ENCODE measurements around the gene MMAB. TPM values are rescaled to one million over a fixed set of nuclear protein-coding genes. Genes with fewer than 3 reads are reported as not detected.

MMAB gene
- polyA plus RNA-seq, 2 of the 4 experiments (the other 2 are of a cell fraction) = 26.1 to 36.8 TPM

DNA sequence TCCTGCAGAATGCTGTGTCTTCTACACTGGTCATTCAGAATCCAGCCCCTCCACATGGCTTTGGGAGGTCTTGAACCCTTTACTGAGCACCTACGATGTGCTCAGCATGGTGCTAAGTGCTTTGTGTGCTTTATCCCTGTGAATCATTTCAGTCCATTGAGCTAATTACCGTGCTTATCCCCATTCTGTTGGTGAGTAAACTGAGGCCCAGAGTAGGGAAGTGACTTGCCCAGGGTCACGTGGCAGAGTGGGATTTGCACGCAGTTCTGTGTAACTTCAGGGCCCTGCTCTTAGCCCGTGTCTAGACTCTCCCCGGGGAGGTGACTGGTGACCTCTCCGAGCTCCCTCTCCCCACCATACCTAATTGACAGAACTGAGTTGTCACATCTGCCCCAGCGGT is 27.7 kb upstream of the MMAB start:
- CTCF ChIA-PET = interaction anchor here (1.4 to 10.4 kb wide), 5 partner anchors 8 to 175 kb away, joined by 3 to 162 read pairs (median 54); partner anchors contain the start of gene FAM222A
- H3K9me3 ChIP-seq = no peaks in the 10 kb centered on the region
- DNase-seq (ENCODE audit: low read depth in 1 of 2, low spot score in 1 of 2) = no peak
- no peak overlapping the region for H3K4me3 ChIP-seq
- peaks cover 4% of the 10 kb centered on the region for H3K4me1 ChIP-seq
- FAIRE-seq = no peak
- TF ChIP-seq, protein P1, sequence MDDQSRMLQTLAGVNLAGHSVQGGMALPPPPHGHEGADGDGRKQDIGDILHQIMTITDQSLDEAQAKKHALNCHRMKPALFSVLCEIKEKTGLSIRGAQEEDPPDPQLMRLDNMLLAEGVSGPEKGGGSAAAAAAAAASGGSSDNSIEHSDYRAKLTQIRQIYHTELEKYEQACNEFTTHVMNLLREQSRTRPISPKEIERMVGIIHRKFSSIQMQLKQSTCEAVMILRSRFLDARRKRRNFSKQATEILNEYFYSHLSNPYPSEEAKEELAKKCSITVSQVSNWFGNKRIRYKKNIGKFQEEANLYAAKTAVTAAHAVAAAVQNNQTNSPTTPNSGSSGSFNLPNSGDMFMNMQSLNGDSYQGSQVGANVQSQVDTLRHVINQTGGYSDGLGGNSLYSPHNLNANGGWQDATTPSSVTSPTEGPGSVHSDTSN (IDR thresholded peaks at IDR 0.05) = no peak
- TF ChIP-seq, protein P2, sequence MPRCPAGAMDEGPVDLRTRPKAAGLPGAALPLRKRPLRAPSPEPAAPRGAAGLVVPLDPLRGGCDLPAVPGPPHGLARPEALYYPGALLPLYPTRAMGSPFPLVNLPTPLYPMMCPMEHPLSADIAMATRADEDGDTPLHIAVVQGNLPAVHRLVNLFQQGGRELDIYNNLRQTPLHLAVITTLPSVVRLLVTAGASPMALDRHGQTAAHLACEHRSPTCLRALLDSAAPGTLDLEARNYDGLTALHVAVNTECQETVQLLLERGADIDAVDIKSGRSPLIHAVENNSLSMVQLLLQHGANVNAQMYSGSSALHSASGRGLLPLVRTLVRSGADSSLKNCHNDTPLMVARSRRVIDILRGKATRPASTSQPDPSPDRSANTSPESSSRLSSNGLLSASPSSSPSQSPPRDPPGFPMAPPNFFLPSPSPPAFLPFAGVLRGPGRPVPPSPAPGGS (IDR thresholded peaks at IDR 0.05) = no peak
- no peak for TF ChIP-seq EHMT2 (IDR thresholded peaks at IDR 0.05; ENCODE audit: low read depth)
- no peak for TF ChIP-seq CEBPB (IDR thresholded peaks at IDR 0.05)
- no peak for TF ChIP-seq MAZ (IDR thresholded peaks at IDR 0.05; ENCODE audit: borderline replicate concordance, low read depth, low read length)
- no peak for TF ChIP-seq KDM1A (IDR thresholded peaks at IDR 0.05; ENCODE audit: low read depth)
- TF ChIP-seq RAD21 (conservative IDR thresholded peaks at IDR 0.05 in 1 of 2, IDR thresholded peaks at IDR 0.05 in 1 of 2) = no peak
- TF ChIP-seq, protein P3, sequence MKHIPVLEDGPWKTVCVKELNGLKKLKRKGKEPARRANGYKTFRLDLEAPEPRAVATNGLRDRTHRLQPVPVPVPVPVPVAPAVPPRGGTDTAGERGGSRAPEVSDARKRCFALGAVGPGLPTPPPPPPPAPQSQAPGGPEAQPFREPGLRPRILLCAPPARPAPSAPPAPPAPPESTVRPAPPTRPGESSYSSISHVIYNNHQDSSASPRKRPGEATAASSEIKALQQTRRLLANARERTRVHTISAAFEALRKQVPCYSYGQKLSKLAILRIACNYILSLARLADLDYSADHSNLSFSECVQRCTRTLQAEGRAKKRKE (CRISPR knock-in tag; IDR thresholded peaks at IDR 0.05; ENCODE audit: low read depth) = no peak
- TF ChIP-seq SMC3 (IDR thresholded peaks at IDR 0.05) = no peak
- TF ChIP-seq MYC (IDR thresholded peaks at IDR 0.05; ENCODE audit: borderline replicate concordance, low read length) = no peak
- TF ChIP-seq HEYL (CRISPR knock-in tag; IDR thresholded peaks at IDR 0.05) = no peak
- no peak for TF ChIP-seq FOSB (CRISPR knock-in tag; IDR thresholded peaks at IDR 0.05)
- no peak for TF ChIP-seq NPAS2 (CRISPR knock-in tag; IDR thresholded peaks at IDR 0.05; ENCODE audit: borderline replicate concordance)
- TF ChIP-seq FOSL2 (IDR thresholded peaks at IDR 0.05) = no peak
- no peak for TF ChIP-seq FOSL2 (CRISPR knock-in tag; IDR thresholded peaks at IDR 0.05)
- TF ChIP-seq JUN (IDR thresholded peaks at IDR 0.05) = no peak
- no peak for TF ChIP-seq ZNF302 (CRISPR knock-in tag; IDR thresholded peaks at IDR 0.05)
- ATAC-seq = no peak
- 65% methylated on average over 8 of the region's 8 CpGs for WGBS (ENCODE audit: missing lambda C conversion rate)
- no peak overlapping the region for H3K27ac ChIP-seq
- no peak overlapping the region for H3K4me2 ChIP-seq
- POLR2A ChIA-PET = no interaction called here

DNA sequence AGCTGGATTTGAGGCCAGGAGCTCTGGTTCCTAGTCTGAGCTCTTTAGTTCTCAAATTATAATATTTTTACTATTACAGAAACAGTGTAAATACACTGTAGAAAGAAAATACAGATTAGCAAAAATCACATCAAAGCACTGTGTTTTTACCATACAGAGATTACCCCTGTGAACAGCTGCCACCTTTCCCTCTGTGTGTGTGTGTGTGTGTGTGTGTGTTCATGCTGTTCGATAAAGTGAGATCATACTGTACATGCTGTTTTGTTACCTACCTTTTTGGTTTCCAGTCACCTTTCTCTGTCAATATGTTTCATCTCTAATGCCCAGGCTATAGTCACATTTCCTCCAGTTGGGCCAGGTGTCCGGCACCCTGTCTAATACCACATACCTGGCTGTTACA is 27.2 kb upstream of the MMAB start:
- no peaks in the 10 kb centered on the region for H3K9me3 ChIP-seq
- FAIRE-seq (no peak), DNase-seq (ENCODE audit: low read depth in 1 of 2, low spot score in 1 of 2) (no peak), ATAC-seq (no peak)
- no peak for TF ChIP-seq SREBF2 (IDR thresholded peaks at IDR 0.05)
- no peak for TF ChIP-seq ESRRA (IDR thresholded peaks at IDR 0.05; ENCODE audit: borderline replicate concordance, low read length)
- TF ChIP-seq, protein P2 (IDR thresholded peaks at IDR 0.05) = no peak
- TF ChIP-seq, protein P4, sequence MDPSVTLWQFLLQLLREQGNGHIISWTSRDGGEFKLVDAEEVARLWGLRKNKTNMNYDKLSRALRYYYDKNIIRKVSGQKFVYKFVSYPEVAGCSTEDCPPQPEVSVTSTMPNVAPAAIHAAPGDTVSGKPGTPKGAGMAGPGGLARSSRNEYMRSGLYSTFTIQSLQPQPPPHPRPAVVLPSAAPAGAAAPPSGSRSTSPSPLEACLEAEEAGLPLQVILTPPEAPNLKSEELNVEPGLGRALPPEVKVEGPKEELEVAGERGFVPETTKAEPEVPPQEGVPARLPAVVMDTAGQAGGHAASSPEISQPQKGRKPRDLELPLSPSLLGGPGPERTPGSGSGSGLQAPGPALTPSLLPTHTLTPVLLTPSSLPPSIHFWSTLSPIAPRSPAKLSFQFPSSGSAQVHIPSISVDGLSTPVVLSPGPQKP (IDR thresholded peaks at IDR 0.05; ENCODE audit: low read depth, low read length) = no peak
- no peak for TF ChIP-seq CBX8 (IDR thresholded peaks at IDR 0.05)
- TF ChIP-seq, protein P5, sequence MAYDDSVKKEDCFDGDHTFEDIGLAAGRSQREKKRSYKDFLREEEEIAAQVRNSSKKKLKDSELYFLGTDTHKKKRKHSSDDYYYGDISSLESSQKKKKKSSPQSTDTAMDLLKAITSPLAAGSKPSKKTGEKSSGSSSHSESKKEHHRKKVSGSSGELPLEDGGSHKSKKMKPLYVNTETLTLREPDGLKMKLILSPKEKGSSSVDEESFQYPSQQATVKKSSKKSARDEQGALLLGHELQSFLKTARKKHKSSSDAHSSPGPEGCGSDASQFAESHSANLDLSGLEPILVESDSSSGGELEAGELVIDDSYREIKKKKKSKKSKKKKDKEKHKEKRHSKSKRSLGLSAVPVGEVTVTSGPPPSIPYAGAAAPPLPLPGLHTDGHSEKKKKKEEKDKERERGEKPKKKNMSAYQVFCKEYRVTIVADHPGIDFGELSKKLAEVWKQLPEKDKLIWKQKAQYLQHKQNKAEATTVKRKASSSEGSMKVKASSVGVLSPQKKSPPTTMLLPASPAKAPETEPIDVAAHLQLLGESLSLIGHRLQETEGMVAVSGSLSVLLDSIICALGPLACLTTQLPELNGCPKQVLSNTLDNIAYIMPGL (CRISPR knock-in tag; IDR thresholded peaks at IDR 0.05; ENCODE audit: borderline replicate concordance) = no peak
- no peak for TF ChIP-seq BHLHE40 (IDR thresholded peaks at IDR 0.05; ENCODE audit: low read depth, low read length)
- TF ChIP-seq JUNB (IDR thresholded peaks at IDR 0.05) = no peak
- TF ChIP-seq FOSL2 (IDR thresholded peaks at IDR 0.05) = no peak
- no peak for TF ChIP-seq FOSL2 (CRISPR knock-in tag; IDR thresholded peaks at IDR 0.05)
- peaks cover 4% of the 10 kb centered on the region for H3K4me1 ChIP-seq
- no peak overlapping the region for H3K27ac ChIP-seq
- H3K4me3 ChIP-seq = no peak overlapping the region
- no peak overlapping the region for H3K4me2 ChIP-seq
- CTCF ChIA-PET = interaction anchor here (0.8 to 10.4 kb wide), 9 partner anchors 8 to 175 kb away, joined by 3 to 162 read pairs (median 34); partner anchors contain the start of gene FAM222A
- WGBS (ENCODE audit: missing lambda C conversion rate) = 82% methylated on average over 2 of the region's 2 CpGs
- POLR2A ChIA-PET = no interaction called here
